ENCODE results near the gene DDX28.

DNA sequence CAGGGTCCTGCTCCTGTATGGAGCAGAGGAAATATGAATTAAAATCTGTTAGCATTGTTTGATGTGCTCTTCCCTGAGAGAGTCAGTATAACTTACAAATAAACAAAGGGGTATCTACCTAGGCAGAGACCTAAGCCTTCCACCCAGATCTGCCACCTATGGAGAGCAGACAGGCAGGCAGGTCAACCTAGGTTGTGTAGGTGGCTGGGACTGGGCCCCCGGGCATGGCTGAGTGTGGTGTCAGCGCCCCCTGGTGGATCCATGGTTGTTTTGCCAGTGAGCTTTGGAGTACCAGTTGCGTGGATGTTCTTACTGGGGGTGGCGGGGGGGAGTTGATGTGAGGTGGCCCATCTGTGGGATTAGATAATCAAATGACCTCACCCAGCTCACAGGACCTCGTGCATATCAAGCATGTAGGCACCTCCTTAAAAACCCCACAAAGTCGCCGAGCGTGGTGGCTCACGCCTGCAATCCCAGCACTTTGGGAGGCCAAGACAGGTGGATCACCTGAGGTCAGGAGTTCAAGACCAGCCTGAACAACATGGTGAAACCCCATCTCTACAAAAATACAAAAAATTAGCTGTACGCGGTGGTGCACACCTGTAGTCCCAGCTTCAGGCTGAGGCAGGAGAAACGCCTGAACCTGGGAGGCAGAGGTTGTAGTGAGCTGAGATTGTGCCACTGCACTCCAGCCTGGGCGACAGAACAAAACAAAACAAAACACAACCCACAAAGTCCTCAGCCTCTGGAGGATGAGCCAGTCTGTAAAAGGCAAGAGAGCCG lies 17.7 kb upstream of the DDX28 start:
- TF ChIP-seq, protein P1, sequence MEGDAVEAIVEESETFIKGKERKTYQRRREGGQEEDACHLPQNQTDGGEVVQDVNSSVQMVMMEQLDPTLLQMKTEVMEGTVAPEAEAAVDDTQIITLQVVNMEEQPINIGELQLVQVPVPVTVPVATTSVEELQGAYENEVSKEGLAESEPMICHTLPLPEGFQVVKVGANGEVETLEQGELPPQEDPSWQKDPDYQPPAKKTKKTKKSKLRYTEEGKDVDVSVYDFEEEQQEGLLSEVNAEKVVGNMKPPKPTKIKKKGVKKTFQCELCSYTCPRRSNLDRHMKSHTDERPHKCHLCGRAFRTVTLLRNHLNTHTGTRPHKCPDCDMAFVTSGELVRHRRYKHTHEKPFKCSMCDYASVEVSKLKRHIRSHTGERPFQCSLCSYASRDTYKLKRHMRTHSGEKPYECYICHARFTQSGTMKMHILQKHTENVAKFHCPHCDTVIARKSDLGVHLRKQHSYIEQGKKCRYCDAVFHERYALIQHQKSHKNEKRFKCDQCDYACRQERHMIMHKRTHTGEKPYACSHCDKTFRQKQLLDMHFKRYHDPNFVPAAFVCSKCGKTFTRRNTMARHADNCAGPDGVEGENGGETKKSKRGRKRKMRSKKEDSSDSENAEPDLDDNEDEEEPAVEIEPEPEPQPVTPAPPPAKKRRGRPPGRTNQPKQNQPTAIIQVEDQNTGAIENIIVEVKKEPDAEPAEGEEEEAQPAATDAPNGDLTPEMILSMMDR (conservative IDR thresholded peaks at IDR 0.05; ENCODE audit: low read length) = peak; percentile 90
- TF ChIP-seq EZH2phosphoT487 (IDR thresholded peaks at IDR 0.05; ENCODE audit: borderline replicate concordance) = no peak

Measured in Loucy (cell line).